Gastrocnemius medialis (tissue), 4 donors: Measurements from ENCODE around the gene GARNL3. TPM values are rescaled to one million over a fixed set of nuclear protein-coding genes. Genes with fewer than 3 reads are reported as not detected.

ENCODE experiments used
- ATAC-seq, 2 donors: fragments of 150-250 bp; one replicate each; pipeline ENCODE4 v1.9.1; 2016
- DNase-seq, 2 donors: peaks; one replicate each; pipeline ENCODE4 v3.0.0-alpha.2; 2019
- H3K27ac ChIP-seq, 4 donors: fragments of 200-600 bp; sonication (generic); 1 replicate in 1 of 4; 2 replicates in 3 of 4; pipeline ENCODE4 v1.5.1; 2016 to 2018; ENCODE audit warnings: mild to moderate bottlenecking in 2 of 4, moderate library complexity in 1 of 4
- H3K27me3 ChIP-seq, 3 donors: fragments of 200-600 bp; sonication (generic) in 2 of 3; 1 replicate in 1 of 3; 2 replicates in 2 of 3; pipeline versions ENCODE4 v1.5.1 to v1.6.0; 2016 to 2019; ENCODE audit warnings: mild to moderate bottlenecking in 1 of 3, moderate library complexity in 1 of 3
- H3K36me3 ChIP-seq, 2 donors: fragments of 200-600 bp; sonication (generic) in 1 of 2; one replicate each; pipeline ENCODE4 v1.5.1; 2017 to 2018
- H3K4me1 ChIP-seq, 2 donors: fragments of 200-600 bp; sonication (generic) in 1 of 2; one replicate each; pipeline ENCODE4 v1.5.1; 2016 to 2017; ENCODE audit warnings: mild to moderate bottlenecking in 2 of 2
- H3K4me3 ChIP-seq, 4 donors: fragments of 200-600 bp; sonication (generic) in 3 of 4; 1 replicate in 1 of 4; 2 replicates in 3 of 4; pipeline ENCODE4 v1.5.1; 2016 to 2019; ENCODE audit warnings: mild to moderate bottlenecking in 2 of 4
- H3K9me3 ChIP-seq, 3 donors: fragments of 200-600 bp; sonication (generic) in 2 of 3; 1 replicate in 1 of 3; 2 replicates in 2 of 3; pipeline ENCODE4 v1.5.1; 2016 to 2019
- CTCF ChIP-seq, 5 experiments: fragments of 450-650 bp in 3 of 5; fragments of 200-600 bp in 2 of 5; sonication (generic) in 2 of 5; IDR thresholded peaks in 4 of 5; conservative IDR thresholded peaks in 1 of 5; 1 replicate in 4 of 5; 2 replicates in 1 of 5; pipeline ENCODE4 v1.5.1; 2016 to 2019; ENCODE audit warnings: antibody characterized with exemption in 5 of 5, mild to moderate bottlenecking in 3 of 5, moderate library complexity in 3 of 5
- POLR2A ChIP-seq, 2 donors: fragments of 450-650 bp; IDR thresholded peaks; one replicate each; pipeline ENCODE4 v1.6.1; 2017; ENCODE audit warnings: antibody characterized with exemption in 2 of 2, mild to moderate bottlenecking in 2 of 2, moderate library complexity in 2 of 2
- in situ Hi-C, 4 donors: fragments of 200-750 bp; cut with MboI; loops; one replicate each; pipeline versions ENCODE4 v1.15.0 to v1.8.0; 2017; ENCODE audit warnings: low sequenced_read_pairs in 4 of 4
- intact Hi-C: fragments of 100-400 bp; cut with DNase I; formaldehyde crosslinking; loops from one replicate; pipeline ENCODE4 v1.15.1; 2023; ENCODE audit warnings: low total_unique reads
- total RNA-seq, 4 donors: library from RNA; depleted of rRNA; stranded (reverse); fragments of >200 nt; gene quantifications; one replicate each; pipeline versions ENCODE4 v1.1.0 to v1.2.3, GENCODE V29; 2016

GARNL3 gene
- total RNA-seq, 4 donors from 2014 or later, result 2.5 to 5.7 (median 3.0) TPM

- intact Hi-C loops (loop anchor here (5.0 to 10.0 kb wide), 5 partner anchors 119 to 692 kb away; partner anchors contain the start of genes LRSAM1, RPL12, SLC2A8 and ST6GALNAC4), in situ Hi-C loops (no loop called here)
- Histone ChIP-seq H3K4me1 (peaks cover 0 to 10% of the 10 kb centered on the region in 2 donors), H3K36me3 (no peaks in the 10 kb centered on the region), H3K27ac (no peak overlapping the region), H3K9me3 (no peaks in the 10 kb centered on the region), H3K27me3 (no peaks in the 10 kb centered on the region), H3K4me3 (no peak overlapping the region)
- DNase-seq (no peak), ATAC-seq (no peak)
- TF ChIP-seq POLR2A (IDR thresholded peaks at IDR 0.05), result no peak
Measured at GRCh38 chr9:127223266-127223665, 41.3 kb upstream of the GARNL3 start.

- no peak for DNase-seq
- peaks cover 0 to 10% of the 10 kb centered on the region in 2 donors for H3K4me1 ChIP-seq
- H3K36me3 ChIP-seq, result no peaks in the 10 kb centered on the region
- TF ChIP-seq POLR2A (IDR thresholded peaks at IDR 0.05) (no peak), CTCF (IDR thresholded peaks at IDR 0.05 in 4 of 5, conservative IDR thresholded peaks at IDR 0.05 in 1 of 5) (no peak)
- in situ Hi-C loops, result no loop called here
- intact Hi-C loops, result loop anchor here (1.0 to 10.0 kb wide), 6 partner anchors 119 to 691 kb away; partner anchors contain the start of genes LRSAM1, RPL12, SLC2A8 and ST6GALNAC4
- peak in 1 of 2 donors; percentile 0 for ATAC-seq
- H3K4me3 ChIP-seq, result peak overlapping the region; percentile 72 to 97 (median 84)
- H3K27ac ChIP-seq, result peak overlapping the region; percentile 81 to 97 (median 89)
- H3K9me3 ChIP-seq, result no peaks in the 10 kb centered on the region
- H3K27me3 ChIP-seq, result no peaks in the 10 kb centered on the region
Measured at GRCh38 chr9:127223810-127224177, 40.8 kb upstream of the GARNL3 start.

GRCh38 chr9:127224178-127224882, 40.2 kb upstream of the GARNL3 start:
- H3K4me1 ChIP-seq, result peaks cover 0 to 10% of the 10 kb centered on the region in 2 donors
- H3K27ac ChIP-seq, result peak overlapping the region; percentile 81 to 97 (median 89)
- TF ChIP-seq POLR2A (IDR thresholded peaks at IDR 0.05) (no peak), CTCF (IDR thresholded peaks at IDR 0.05 in 4 of 5, conservative IDR thresholded peaks at IDR 0.05 in 1 of 5) (peak in 2 of 5 experiments; percentile 10 to 20)
- H3K4me3 ChIP-seq, result peak overlapping the region; percentile 72 to 97 (median 84)
- no peaks in the 10 kb centered on the region for H3K27me3 ChIP-seq
- no peaks in the 10 kb centered on the region for H3K36me3 ChIP-seq
- in situ Hi-C loops (no loop called here), intact Hi-C loops (loop anchor here (1.0 to 10.0 kb wide), 6 partner anchors 118 to 690 kb away; partner anchors contain the start of genes LRSAM1, RPL12, SLC2A8 and ST6GALNAC4)
- no peaks in the 10 kb centered on the region for H3K9me3 ChIP-seq
- peak; percentile 88 to 94 for DNase-seq
- peak; percentile 76 to 80 for ATAC-seq

- H3K4me1 ChIP-seq, result peaks cover 0 to 10% of the 10 kb centered on the region in 2 donors
- peak overlapping the region; percentile 81 to 97 (median 89) for H3K27ac ChIP-seq
- DNase-seq, result peak; percentile 95 to 96
- ATAC-seq, result peak; percentile 69 to 74
- TF ChIP-seq CTCF (IDR thresholded peaks at IDR 0.05 in 4 of 5, conservative IDR thresholded peaks at IDR 0.05 in 1 of 5) (no peak), POLR2A (IDR thresholded peaks at IDR 0.05) (peak in 1 of 2 donors; percentile 17)
- H3K9me3 ChIP-seq, result no peaks in the 10 kb centered on the region
- in situ Hi-C loops, result loop anchor here in 1 of 4 donors (25.0 kb wide), 1 partner anchor 687 kb away; the partner anchor contains the start of gene ST6GALNAC4
- intact Hi-C loops, result loop anchor here (1.0 to 10.0 kb wide), 7 partner anchors 20 to 690 kb away; partner anchors contain the start of genes LRSAM1, RPL12, SLC2A8 and ST6GALNAC4
- no peaks in the 10 kb centered on the region for H3K27me3 ChIP-seq
- H3K36me3 ChIP-seq, result no peaks in the 10 kb centered on the region
- peak overlapping the region; percentile 72 to 97 (median 86) for H3K4me3 ChIP-seq
Measured at GRCh38 chr9:127224883-127225739, 39.5 kb upstream of the GARNL3 start.
